Natural killer cell (primary cell): ENCODE data around the gene PGAM1. TPM values are rescaled to one million over a fixed set of nuclear protein-coding genes. Genes with fewer than 3 reads are reported as not detected.

Experiments
- ATAC-seq, 3 donors: fragments of 150-1000 bp in 2 of 3; fragments of 200-7000 bp in 1 of 3; cut with Tn5 transposase; 1 replicate in 1 of 3; 2 replicates in 2 of 3; pipeline ENCODE4 v1.10.0; 2021; ENCODE audit warnings: mild to moderate bottlenecking in 2 of 3, moderate library complexity in 2 of 3
- DNase-seq, 2 donors: peaks; one replicate each; pipeline versions ENCODE4 v3.0.0 to v3.0.0-alpha.2; 2013 to 2021; ENCODE audit warnings: mixed read lengths in 1 of 2
- H3K27ac ChIP-seq: one replicate; pipeline ENCODE4 v1.5.1; 2013; ENCODE audit warnings: mild to moderate bottlenecking, low read length
- H3K27me3 ChIP-seq: one replicate; pipeline ENCODE4 v1.6.1; 2013; ENCODE audit warnings: low read length; ENCODE audit not compliant: control insufficient read depth, insufficient read depth
- H3K36me3 ChIP-seq: one replicate; pipeline ENCODE4 v1.6.1; 2013; ENCODE audit warnings: low read length; ENCODE audit not compliant: control insufficient read depth, insufficient read depth
- H3K4me1 ChIP-seq: one replicate; pipeline ENCODE4 v1.6.1; 2013; ENCODE audit warnings: low read length; ENCODE audit not compliant: control insufficient read depth, insufficient read depth
- H3K4me3 ChIP-seq: one replicate; pipeline ENCODE4 v1.5.1; 2013; ENCODE audit warnings: low read length
- H3K9me3 ChIP-seq: one replicate; pipeline ENCODE4 v1.6.1; 2013; ENCODE audit warnings: low read length; ENCODE audit not compliant: control insufficient read depth, insufficient read depth
- H3K27ac Mint-ChIP-seq, 2 donors: one replicate each; pipeline ENCODE4 v1.8.0; 2022; ENCODE audit warnings: mild to moderate bottlenecking in 2 of 2, mixed read lengths in 2 of 2, moderate library complexity in 1 of 2
- H3K27me3 Mint-ChIP-seq, 2 donors: one replicate each; pipeline ENCODE4 v1.8.0; 2022; ENCODE audit warnings: low read depth in 2 of 2, mixed read lengths in 2 of 2
- H3K36me3 Mint-ChIP-seq: one replicate; pipeline ENCODE4 v1.8.0; 2022; ENCODE audit warnings: mixed read lengths
- H3K4me1 Mint-ChIP-seq, 2 donors: one replicate each; pipeline ENCODE4 v1.8.0; 2022; ENCODE audit warnings: mixed read lengths in 2 of 2
- H3K4me3 Mint-ChIP-seq: one replicate; pipeline ENCODE4 v1.8.0; 2022; ENCODE audit warnings: mild to moderate bottlenecking, moderate library complexity, mixed read lengths
- H3K9me3 Mint-ChIP-seq, 2 donors: one replicate each; pipeline ENCODE4 v1.8.0; 2022; ENCODE audit warnings: mixed read lengths in 2 of 2
- WGBS: methylation state at CpG from one replicate; pipeline ENCODE4 v1.1.7; 2013; ENCODE audit warnings: missing lambda C conversion rate; ENCODE audit not compliant: insufficient coverage; 5-methylcytosine and 5-hydroxymethylcytosine counted together
- intact Hi-C: fragments of 100-400 bp; cut with micrococcal nuclease; formaldehyde crosslinking; loops from one replicate; pipeline ENCODE4 v1.14.2; 2022
- total RNA-seq, 4 donors: library from RNA; stranded (reverse); fragments of 120-200 nt in 1 of 4; gene quantifications; one replicate each; pipeline versions ENCODE4 v1.2.3 to v1.2.4, GENCODE V29; 2013 to 2022
- TF ChIP-seq, protein P1 (sequence below): fragments of 200-600 bp; IDR thresholded peaks from one replicate; pipeline ENCODE4 v1.8.0; 2022; ENCODE audit warnings: antibody characterized with exemption

The PGAM1 gene
- total RNA-seq, 3 donors from 2014 or later (not counting 1 experiment from before 2014, with no cell fraction given) = 92.6 to 104 (median 96.0) TPM

DNA sequence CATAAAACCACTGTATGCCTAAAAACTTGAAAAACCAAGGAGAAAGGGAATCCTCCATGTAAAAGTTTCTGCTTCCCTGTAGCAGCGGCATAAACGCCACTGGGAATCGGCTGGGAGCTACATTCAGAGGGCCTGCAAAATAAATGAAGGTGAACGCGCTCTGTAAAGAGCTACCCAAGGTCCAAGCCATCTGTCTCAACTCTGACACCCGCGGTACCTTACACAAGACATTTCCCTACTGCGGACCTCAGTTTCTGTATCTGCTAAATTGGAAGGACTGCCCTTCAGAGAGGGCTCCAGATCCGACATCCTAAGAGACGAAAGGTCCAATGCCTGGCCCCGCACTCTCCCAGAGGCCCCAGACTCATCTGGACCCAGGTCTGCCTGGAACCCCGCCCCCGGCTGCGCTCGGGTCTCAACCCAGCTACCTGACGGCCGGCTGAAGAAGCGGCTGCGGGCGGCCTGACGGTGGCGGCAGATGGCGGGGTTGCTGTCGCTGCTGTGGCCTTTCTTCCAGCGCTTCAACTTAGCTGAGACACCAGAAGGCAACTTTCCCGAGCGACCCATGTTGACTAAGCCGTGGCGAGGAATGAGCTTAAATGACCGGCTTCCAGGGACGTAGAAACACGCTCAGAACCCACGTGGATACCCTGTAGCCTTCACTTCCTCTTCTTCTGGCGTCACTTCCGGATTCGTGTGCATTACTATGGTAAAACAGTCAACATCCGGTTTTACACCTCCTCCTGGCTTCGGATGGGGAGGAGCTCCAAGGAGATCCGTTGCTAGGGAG, 25.1 kb upstream of the PGAM1 start, which contains the start of gene RRP12:
Gene RRP12, minus strand, starts transcription at position 676 of the 790 bp plus-strand sequence. Its CDS starts 109 bp downstream, at position 567.
- no peaks in the 10 kb centered on the region for H3K9me3 ChIP-seq
- WGBS = under 1% methylated on average over 39 of the region's 39 CpGs
- H3K9me3 Mint-ChIP-seq = no peaks in the 10 kb centered on the region
- intact Hi-C loops = loop anchor here (1.0 to 10.0 kb wide), 5 partner anchors 14 to 98 kb away; partner anchors contain the start of genes EXOSC1, FRAT2, MMS19 and UBTD1
- no peaks in the 10 kb centered on the region for H3K27me3 ChIP-seq
- TF ChIP-seq, protein P1, sequence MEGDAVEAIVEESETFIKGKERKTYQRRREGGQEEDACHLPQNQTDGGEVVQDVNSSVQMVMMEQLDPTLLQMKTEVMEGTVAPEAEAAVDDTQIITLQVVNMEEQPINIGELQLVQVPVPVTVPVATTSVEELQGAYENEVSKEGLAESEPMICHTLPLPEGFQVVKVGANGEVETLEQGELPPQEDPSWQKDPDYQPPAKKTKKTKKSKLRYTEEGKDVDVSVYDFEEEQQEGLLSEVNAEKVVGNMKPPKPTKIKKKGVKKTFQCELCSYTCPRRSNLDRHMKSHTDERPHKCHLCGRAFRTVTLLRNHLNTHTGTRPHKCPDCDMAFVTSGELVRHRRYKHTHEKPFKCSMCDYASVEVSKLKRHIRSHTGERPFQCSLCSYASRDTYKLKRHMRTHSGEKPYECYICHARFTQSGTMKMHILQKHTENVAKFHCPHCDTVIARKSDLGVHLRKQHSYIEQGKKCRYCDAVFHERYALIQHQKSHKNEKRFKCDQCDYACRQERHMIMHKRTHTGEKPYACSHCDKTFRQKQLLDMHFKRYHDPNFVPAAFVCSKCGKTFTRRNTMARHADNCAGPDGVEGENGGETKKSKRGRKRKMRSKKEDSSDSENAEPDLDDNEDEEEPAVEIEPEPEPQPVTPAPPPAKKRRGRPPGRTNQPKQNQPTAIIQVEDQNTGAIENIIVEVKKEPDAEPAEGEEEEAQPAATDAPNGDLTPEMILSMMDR = no peak
- H3K27ac ChIP-seq = peak within 1 kb of the TSS; percentile 94
- peak; percentile 74 to 98 for DNase-seq
- H3K27ac Mint-ChIP-seq = peak within 1 kb of the TSS; percentile 91 to 97
- no peaks in the 10 kb centered on the region for H3K36me3 Mint-ChIP-seq
- H3K27me3 Mint-ChIP-seq = no peaks in the 10 kb centered on the region
- peak; percentile 88 to 98 (median 98) for ATAC-seq
- H3K4me1 Mint-ChIP-seq = peaks cover 14 to 15% of the 10 kb centered on the region in 2 donors
- H3K4me3 ChIP-seq = peak within 1 kb of the TSS; percentile 82
- peaks cover 7% of the 10 kb centered on the region for H3K36me3 ChIP-seq
- peaks cover 20% of the 10 kb centered on the region for H3K4me1 ChIP-seq
- peak within 1 kb of the TSS; percentile 96 for H3K4me3 Mint-ChIP-seq

DNA sequence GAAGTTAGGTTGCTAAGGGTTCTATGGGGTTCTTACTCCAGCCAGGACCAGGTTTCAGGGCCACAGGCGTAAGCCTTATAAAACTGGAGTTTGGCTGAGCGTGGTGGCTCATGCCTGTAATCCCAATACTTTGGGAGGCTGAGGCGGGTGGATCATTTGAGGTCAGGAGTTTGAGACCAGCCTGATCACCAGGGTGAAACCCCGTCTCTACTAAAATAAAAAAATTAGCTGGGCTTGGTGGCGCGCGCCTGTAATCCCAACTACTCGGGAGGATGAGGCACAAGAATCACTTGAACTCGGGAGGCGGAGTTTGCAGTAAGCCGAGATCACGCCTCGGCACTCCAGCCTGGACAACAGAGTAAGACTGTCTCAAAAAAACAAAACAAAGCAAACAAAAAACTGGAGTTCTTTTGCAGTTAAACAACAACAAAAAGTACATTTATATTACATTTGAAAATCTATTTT, 24.5 kb upstream of the PGAM1 start:
- H3K36me3 ChIP-seq = peaks cover under 1% of the 10 kb centered on the region
- no peak for DNase-seq
- H3K27me3 ChIP-seq = no peaks in the 10 kb centered on the region
- peaks cover 20% of the 10 kb centered on the region for H3K4me1 ChIP-seq
- H3K36me3 Mint-ChIP-seq = no peaks in the 10 kb centered on the region
- H3K9me3 ChIP-seq = no peaks in the 10 kb centered on the region
- H3K9me3 Mint-ChIP-seq = no peaks in the 10 kb centered on the region
- TF ChIP-seq, protein P1 = no peak
- H3K27ac ChIP-seq = peak overlapping the region; percentile 94
- no peaks in the 10 kb centered on the region for H3K27me3 Mint-ChIP-seq
- peak overlapping the region; percentile 96 for H3K4me3 Mint-ChIP-seq
- H3K4me1 Mint-ChIP-seq = peaks cover 14 to 15% of the 10 kb centered on the region in 2 donors
- peak overlapping the region; percentile 82 for H3K4me3 ChIP-seq
- no peak for ATAC-seq
- intact Hi-C loops = loop anchor here (1.0 to 10.0 kb wide), 4 partner anchors 13 to 97 kb away; partner anchors contain the start of genes FRAT2, MMS19 and UBTD1
- peak overlapping the region; percentile 91 to 97 for H3K27ac Mint-ChIP-seq
- 75% methylated on average over 13 of the region's 13 CpGs for WGBS

DNA sequence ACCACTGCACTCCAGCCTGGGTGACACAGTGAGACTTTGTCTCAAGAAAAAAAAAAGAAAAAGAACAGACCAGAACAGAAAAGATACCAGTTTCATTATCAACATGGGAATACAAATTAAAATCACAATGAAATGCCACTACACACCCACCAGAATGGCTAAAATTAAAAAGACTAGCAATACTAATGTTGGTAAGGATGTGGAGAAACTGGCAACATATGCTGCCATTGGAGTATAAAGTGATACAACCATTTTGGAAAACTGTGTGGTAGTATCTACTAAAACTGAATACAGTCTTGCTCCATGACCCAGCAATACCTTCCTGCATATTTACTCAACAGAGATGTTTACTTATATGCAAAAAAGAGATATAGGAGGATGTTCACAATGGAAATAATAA, 21.9 kb upstream of the PGAM1 start:
- no peaks in the 10 kb centered on the region for H3K36me3 Mint-ChIP-seq
- no peak overlapping the region for H3K4me3 Mint-ChIP-seq
- no peaks in the 10 kb centered on the region for H3K9me3 Mint-ChIP-seq
- H3K27me3 Mint-ChIP-seq = no peaks in the 10 kb centered on the region
- H3K4me1 Mint-ChIP-seq = peaks cover 24 to 30% of the 10 kb centered on the region in 2 donors
- intact Hi-C loops = loop anchor here (10.0 kb wide), 1 partner anchor 69 kb away; the partner anchor contains the start of gene FRAT2
- TF ChIP-seq, protein P1 = no peak
- Histone ChIP-seq H3K4me1 (peaks cover 42% of the 10 kb centered on the region), H3K9me3 (no peaks in the 10 kb centered on the region), H3K27ac (no peak overlapping the region), H3K36me3 (no peaks in the 10 kb centered on the region), H3K27me3 (no peaks in the 10 kb centered on the region), H3K4me3 (no peak overlapping the region)
- H3K27ac Mint-ChIP-seq = peak overlapping the region in 1 of 2 donors; percentile 62
- ATAC-seq (no peak), DNase-seq (no peak)
